GM21360 (cell line): ENCODE data around the gene PXDN.
A peak's percentile ranks its signal among the peaks of the same experiment; 100 is the strongest.
"Not testable (repeated sequence)": the region's sequence is repeated elsewhere in the genome, so short reads cannot be mapped to it uniquely, and the experiment has no call there.

Experiments
- ATAC-seq: cut with Tn5 transposase; IDR thresholded peaks from one replicate; pipeline ENCODE4 v1.9.1; 2021; ENCODE audit warnings: mild to moderate bottlenecking, moderate library complexity; ENCODE audit not compliant: unreplicated experiment

PXDN gene

GRCh38 chr2:1777781-1778180, 33.5 kb upstream of the PXDN start:
- no peak for ATAC-seq

DNA sequence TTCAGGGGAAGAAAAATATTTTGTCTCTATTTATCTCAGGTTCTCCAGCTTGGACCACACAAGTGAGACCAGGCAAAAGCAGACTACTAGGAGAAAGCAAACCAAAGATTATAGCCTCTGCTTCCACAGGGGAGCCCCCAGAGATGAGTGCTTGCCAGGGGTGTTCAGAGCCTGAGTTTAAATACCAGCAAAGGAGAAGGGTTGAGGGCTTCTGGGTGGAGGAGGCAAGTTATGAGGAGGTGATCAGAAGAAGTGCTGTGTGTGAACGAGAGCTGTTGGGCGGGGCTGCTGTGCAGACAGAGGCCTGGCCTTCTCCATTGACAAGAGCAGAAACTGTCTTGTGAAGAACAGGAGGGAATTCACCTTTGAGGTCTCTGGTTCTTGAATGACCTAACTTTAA, 32.8 kb upstream of the PXDN start:
- no peak for ATAC-seq

DNA sequence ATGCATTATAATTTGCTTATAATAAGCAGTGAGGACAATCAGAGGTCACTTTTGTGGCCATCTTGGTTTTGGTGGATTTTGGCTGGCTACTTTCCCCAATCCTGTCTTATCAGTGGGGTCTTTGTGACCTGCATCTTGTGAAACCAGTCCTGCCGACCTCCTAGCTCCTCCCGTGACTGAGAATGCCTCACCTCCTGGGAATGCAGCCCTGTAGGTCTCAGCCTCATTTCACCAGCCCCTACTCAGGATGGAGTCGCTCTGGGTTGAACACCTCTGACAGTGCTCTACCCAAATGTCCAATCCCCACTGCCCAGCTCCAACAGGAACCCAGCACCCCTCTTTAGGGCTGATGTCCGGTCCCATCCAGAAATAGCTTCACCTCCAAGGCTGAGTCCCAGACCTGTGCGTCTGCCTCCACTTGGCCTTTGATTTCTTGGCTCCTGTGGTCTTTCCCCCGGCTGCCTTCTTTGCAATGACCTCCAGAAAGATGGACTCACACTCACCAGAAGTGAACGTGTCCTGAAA, 31.3 kb upstream of the PXDN start:
- ATAC-seq = no peak

- no peak for ATAC-seq
These were observed 30.6 kb upstream of the PXDN start for GRCh38 chr2:1774929-1775328.

DNA sequence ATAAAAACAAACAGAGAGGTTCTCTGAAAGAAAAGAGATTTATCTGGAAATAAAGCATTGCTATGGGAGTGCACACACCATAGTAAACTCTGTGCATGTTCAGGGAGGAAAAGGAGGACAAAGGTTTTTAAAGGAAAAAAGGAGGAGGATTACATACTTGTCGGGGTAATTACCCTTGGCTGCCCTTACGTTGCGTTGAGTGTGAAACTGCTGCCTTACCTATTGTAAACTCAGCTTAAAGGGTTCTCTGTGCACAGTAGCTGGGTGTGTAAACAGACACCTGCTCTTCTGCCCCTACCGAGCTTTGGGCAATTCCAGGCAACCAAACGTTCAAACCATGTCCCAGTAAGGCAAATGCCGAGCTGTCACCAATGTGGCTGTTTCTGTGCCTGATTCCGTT, 29.6 kb upstream of the PXDN start:
- no peak for ATAC-seq

GRCh38 chr2:1772471-1773267, 28.4 kb upstream of the PXDN start:
- ATAC-seq = no peak

DNA sequence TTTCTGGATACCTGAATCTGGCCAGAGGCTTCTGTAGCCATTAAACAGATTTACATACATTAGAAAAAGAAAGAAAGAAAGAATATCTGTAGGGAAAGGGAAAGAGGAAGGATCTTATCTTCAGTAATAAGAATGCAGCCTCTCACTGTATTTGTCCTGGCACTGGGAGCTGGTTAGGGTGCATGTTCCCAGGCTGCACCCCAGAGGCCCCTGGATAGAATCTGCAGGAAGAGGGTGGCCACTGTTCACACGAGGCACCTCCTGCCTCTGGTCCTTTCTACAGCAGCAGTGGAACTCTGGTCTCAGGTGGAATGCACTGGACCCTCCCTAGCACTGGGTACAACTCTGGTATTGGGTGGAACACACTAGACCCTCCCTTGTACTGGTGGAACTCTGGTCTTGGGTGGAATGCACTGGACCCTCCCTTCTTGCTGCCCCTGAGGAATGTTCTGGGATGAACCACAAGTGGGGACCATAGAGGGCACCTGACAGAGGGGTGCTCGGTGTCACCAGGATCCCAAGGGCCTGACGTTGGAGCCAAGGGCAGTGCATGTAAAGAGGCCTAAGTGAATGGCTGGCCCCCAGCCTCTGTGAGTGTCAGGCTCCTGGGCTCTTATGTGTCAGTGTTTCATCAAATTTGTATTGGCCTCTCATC, 27.4 kb upstream of the PXDN start:
- no peak for ATAC-seq

GRCh38 chr2:1770566-1771380, 26.5 kb upstream of the PXDN start:
- ATAC-seq = no peak

DNA sequence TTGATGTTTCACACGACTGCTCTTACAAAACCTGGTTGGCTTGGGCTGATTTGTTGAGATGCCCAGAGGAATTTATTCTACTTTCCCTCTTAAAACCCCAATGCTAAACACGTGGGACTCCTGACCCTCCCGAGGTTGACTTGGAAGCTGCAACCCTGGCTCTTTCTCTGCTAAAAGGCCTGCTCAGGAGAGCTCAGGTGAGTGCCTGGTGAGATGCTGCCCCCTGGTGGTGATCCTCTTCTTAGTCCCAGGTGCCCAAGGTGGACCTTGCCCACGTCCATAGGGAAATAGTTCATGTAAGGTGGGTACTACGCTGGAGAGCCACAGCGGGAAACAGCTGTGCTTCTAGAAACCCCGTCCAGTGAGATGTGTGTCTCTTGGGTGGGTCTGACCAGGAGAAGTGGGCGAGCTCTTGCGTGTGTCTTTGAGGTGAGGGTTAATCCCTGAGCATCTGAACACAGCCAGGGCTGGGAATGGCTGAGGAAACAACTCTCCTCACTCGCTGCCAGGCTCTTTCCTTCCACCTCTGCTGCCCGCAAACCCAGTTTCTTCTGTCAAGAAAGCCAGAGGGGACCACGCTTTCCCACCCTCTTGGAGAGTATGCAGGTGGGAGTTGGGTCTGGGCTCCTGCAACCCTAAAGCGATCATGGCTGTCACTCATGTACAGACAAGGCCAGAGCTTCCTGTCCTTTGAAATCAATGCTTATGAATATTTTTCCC, 25.5 kb upstream of the PXDN start:
- ATAC-seq = peak; percentile 66

DNA sequence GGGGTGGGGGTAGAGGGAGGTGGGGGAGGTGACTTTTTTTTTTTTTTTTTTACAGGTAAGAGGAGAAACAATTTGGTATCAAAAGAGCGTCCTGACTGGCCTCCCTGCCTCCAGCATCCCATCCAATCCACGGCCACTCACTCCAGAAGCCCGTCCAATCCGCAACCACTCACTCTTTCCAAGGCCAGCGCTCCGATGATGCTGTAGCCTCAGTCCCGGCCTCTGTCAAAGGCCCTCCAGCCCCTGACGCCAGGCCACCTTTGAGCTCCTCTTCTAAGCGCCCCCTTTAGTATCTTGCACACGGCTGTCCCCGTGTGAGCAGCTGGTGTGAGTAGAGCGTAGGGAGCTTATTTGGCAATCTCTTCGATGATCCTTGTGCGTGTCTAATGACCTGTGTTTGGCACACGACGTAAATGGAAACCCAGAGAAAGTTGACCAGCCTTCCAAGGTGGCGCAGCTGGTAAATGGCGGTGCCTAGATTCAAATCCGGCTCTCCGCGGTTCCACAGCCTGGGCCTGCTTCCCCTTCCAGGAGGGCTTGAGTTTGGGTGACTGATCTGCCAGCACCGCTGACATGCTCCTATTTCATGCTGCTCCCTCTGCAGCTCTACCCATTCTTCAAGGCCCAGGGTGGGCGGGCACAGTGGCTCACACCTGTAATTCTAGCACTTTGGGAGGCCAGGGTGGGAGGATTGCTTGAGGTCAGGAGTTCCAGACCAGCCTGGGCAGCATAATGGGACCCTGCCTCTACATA, 23.8 kb upstream of the PXDN start:
- no peak for ATAC-seq

DNA sequence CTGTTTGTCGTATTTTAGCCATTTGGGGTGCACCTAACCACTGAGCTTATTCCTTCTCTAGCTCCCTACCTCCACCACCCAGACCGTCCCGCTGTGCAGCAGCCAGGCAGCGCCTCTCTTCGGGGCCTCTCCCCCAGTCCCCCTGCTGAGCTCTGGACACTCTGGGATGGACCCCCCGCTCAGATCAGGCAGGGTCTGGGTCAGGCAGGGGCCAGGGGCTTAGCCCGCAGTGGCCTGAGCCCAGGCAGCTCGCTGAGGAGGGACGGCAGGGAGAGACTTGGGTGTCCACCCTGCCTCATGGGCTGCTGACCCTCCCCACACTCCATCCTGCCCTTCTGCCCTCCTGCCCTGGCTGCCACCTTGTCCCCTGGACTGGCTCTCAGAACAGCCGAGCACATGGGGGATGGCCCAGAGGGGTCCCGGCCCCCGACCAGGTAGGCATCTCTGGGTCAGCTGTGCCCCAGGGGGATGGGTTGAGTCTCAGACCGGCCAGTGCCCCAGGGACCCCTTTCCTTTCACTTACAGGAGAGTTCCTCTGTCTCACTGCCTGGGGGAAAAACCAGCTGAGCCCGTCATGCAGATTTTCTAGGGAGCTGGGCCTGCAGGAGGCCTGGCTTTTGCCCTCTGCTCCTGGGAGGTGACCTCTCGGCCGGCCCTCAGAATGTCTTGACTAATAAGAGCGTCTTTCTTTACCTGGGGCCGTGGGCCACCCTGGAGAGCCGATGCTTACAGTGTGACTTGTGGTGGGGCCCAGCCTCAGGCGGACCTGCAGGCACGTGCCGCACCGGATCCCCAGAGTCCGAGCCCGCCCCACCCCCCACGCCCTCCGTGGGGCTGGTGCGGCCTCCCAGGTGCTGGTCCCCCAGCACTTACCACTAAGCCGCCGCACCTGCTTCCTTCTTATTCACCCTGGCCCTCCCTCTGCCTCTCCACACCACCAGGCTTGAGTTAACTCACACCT, 22.8 kb upstream of the PXDN start:
- no peak for ATAC-seq

DNA sequence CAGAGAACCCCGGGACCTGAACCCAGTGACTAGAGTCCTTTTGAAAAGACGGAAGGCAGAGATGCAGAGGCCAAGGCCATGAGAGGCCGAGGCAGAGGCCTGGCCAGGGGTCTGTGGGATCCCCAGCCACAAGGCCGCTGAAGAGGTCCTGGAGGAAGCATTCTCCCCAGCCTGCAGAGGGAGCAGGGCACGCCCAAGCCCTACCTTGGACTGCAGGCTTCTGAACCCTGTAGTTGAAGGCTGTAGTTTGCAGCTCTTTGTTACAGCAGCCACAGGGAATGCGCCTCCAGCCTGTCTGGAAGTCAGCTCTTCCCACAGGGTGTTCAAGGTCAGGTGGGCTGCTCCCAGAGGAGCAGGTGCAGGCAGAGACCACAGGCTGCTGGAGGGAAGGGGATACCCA, 22.1 kb upstream of the PXDN start:
- ATAC-seq = no peak

DNA sequence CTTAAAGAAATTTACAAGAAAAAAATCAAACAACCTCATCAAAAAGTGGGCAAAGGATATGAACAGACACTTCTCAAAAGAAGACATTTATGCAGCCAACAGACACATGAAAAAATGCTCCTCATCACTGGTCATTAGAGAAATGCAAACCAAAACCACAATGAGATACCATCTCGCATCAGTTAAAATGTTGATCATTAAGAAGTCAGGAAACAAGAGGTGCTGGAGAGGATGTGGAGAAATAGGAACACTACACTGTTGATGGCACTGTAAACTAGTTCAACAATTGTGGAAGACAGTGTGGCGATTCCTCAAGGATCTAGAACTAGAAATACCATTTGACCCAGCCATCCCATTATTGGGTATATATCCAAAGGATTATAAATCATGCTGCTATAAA, 20.9 kb upstream of the PXDN start:
- ATAC-seq = not testable (repeated sequence)

DNA sequence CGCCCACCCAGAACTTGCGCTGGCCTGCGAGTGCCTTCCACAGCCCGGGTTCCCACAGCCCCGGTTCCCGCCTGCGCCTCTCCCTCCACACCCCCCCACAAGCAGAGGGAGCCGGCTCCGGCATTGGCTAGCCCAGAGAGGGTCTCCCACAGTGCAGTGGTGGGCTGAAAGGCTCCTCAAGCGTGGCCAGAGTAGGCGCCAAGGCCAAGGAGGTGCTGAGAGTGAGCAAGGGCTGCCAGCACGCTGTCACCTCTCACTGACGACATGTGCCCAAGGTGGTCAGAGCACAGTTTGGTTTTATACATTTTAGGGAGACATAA, 15.3 kb upstream of the PXDN start:
- ATAC-seq = no peak

DNA sequence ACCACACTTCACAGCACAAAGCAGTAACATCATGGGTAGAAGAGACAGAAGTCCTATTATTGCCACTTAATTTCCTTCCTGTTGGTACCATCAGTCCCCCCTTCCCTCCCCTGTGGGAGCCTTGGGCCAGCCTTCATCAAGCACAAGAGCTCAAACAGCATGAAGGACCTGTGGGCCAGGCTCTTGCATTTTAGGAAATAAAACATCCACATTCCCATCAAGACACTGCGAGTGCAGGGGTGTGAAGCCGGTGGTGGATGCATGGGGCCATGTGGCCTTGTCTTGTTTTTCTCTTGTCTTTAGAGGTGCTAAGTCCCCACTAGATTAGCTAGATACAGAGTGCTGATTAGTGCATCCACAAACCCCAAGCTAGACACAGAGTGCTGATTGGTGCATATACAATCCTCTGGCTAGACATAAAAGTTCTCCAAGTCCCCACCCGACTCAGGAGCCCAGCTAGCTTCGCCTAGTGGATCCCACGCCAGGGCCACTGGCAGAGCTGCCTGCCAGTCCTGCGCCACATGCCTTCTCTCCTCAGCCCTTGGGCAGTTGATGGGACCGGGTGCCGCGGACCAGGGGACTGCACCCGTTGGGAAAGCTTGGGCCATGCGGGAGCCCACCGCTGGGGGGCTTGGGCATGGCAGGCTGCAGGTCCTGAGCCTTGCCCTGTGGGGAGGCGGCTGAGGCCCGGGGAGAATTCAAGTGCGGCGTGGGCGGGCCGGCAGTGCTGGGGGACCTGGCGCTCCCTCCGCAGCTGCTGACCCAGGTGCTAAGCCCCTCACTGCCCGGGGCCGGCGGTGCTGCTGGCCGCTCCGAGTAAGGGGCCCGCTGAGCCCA, 14.7 kb upstream of the PXDN start:
- ATAC-seq = no peak

DNA sequence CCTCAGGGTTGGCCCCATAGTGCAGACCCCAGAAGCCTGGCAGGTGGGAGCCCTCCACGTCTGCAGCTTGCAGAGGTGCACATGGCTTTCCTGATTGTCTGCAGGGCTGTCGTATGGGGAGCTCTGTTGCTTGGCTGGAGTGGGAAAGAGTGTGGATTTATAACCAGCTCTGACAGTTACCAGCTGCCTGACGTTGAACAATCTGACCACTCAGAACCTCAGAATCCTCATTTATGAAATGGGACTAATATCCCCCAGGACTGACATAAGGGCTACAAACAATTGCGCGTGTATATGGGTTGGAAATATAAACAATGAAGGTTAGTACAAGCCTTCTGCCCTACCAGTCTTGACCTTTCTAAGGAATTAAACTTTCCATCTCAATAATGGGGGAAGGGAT, 13.9 kb upstream of the PXDN start:
- no peak for ATAC-seq

DNA sequence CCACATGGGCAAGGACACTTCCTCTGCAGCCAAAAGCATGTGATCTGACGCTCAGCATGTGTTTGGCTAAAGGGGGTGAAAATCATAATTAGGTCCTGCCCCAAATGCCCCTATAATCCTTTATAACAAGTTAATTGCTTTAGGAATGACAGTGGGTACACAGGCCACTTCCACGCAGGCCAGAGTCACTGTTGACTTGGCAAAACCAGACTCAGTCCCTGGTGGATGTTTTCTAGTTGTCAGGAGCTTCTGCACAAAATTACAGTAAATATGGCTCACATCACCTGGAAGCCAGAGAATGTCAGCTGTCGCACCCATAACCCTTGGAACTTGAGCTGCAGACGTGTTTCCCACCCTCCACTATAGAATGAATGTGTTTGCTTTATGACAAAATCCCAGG, 13.3 kb upstream of the PXDN start:
- no peak for ATAC-seq

DNA sequence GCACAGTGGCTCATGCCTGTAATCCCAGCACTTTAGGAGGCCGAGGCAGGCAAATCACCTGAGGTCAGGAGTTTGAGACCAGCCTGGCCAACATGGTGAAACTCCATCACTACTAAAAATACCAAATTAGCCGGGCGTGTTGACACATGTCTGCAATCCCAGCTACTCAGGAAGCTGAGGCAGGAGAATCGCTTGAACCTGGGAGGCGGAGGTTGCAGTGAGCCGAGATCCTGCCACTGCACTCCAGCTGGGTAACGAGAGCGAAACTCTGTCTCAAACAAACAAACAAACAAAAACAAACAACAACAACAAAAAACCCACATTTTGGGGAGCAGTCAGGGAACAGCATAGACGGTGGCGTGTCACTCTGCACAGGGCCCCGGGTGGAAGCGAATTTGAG, 12.8 kb upstream of the PXDN start:
- ATAC-seq = not testable (repeated sequence)
